Liver (tissue), 3 donors: ENCODE measurements around the gene MYOG.

Source experiments
- ATF3 ChIP-seq: IDR thresholded peaks from 2 replicates; pipeline ENCODE4 v1.6.1; 2016; ENCODE audit warnings: antibody characterized with exemption
- CTCF ChIP-seq: fragments of 150-350 bp; IDR thresholded peaks from 2 replicates; pipeline ENCODE4 v1.5.1; 2017; ENCODE audit warnings: improper control_type of control experiment, low read depth, low read length; ENCODE audit not compliant: missing input control
- EGR1 ChIP-seq, 2 donors: IDR thresholded peaks; 2 replicates each; pipeline ENCODE4 v1.6.1; 2016 to 2018; ENCODE audit warnings: antibody characterized with exemption in 2 of 2, low read depth in 2 of 2
- FOXA1 ChIP-seq: IDR thresholded peaks from 2 replicates; pipeline ENCODE4 v1.6.1; 2016; ENCODE audit warnings: antibody characterized with exemption
- GABPA ChIP-seq, 2 donors: IDR thresholded peaks in 1 of 2; conservative IDR thresholded peaks in 1 of 2; 2 replicates each; pipeline ENCODE4 v1.6.1; 2016; ENCODE audit warnings: antibody characterized with exemption in 2 of 2, mild to moderate bottlenecking in 1 of 2, moderate library complexity in 1 of 2
- JUND ChIP-seq, 2 donors: IDR thresholded peaks; 2 replicates each; pipeline ENCODE4 v1.6.1; 2016; ENCODE audit warnings: antibody characterized with exemption in 2 of 2
- MAX ChIP-seq: IDR thresholded peaks from 2 replicates; pipeline ENCODE4 v1.6.1; 2016; ENCODE audit warnings: antibody characterized with exemption
- RAD21 ChIP-seq, 2 donors: IDR thresholded peaks; 2 replicates each; pipeline ENCODE4 v1.6.1; 2016; ENCODE audit warnings: antibody characterized with exemption in 2 of 2, mild to moderate bottlenecking in 2 of 2
- REST ChIP-seq: IDR thresholded peaks from 2 replicates; pipeline ENCODE4 v1.6.1; 2016; ENCODE audit warnings: antibody characterized with exemption, mild to moderate bottlenecking
- RXRA ChIP-seq, 2 donors: IDR thresholded peaks; 2 replicates each; pipeline ENCODE4 v1.6.1; 2017 to 2018; ENCODE audit warnings: antibody characterized with exemption in 2 of 2, mild to moderate bottlenecking in 1 of 2
- SP1 ChIP-seq: IDR thresholded peaks from 2 replicates; pipeline ENCODE4 v1.6.1; 2018; ENCODE audit warnings: antibody characterized with exemption, mild to moderate bottlenecking
- TAF1 ChIP-seq: conservative IDR thresholded peaks from 2 replicates; pipeline ENCODE4 v1.6.1; 2016; ENCODE audit warnings: antibody characterized with exemption, mild to moderate bottlenecking
- YY1 ChIP-seq: IDR thresholded peaks from 2 replicates; pipeline ENCODE4 v1.6.1; 2016; ENCODE audit warnings: antibody characterized with exemption, mild to moderate bottlenecking
- ZBTB33 ChIP-seq: IDR thresholded peaks from 2 replicates; pipeline ENCODE4 v1.6.1; 2016; ENCODE audit warnings: antibody characterized with exemption
- donor health status: healthy.
- donor health status: healthy.

- no peak for TF ChIP-seq RAD21 (IDR thresholded peaks at IDR 0.05)
- TF ChIP-seq CTCF = no peak
- no peak for TF ChIP-seq JUND (IDR thresholded peaks at IDR 0.05)
- TF ChIP-seq GABPA (IDR thresholded peaks at IDR 0.05 in 1 of 2, conservative IDR thresholded peaks at IDR 0.05 in 1 of 2) = no peak
- TF ChIP-seq MAX = no peak
- no peak for TF ChIP-seq REST
- no peak for TF ChIP-seq ATF3
- no peak for TF ChIP-seq ZBTB33
- TF ChIP-seq TAF1 = no peak
- no peak for TF ChIP-seq EGR1 (IDR thresholded peaks at IDR 0.05; ENCODE audit: low read depth in 2 of 2)
- no peak for TF ChIP-seq YY1
- no peak for TF ChIP-seq SP1
- no peak for TF ChIP-seq RXRA (IDR thresholded peaks at IDR 0.05)
- TF ChIP-seq FOXA1 = no peak
Observed at GRCh38 chr1:203052601-203053000, 33.2 kb downstream of the MYOG start.
